ENCODE measurements around the gene PHLPP1. TPM values are rescaled to one million over a fixed set of nuclear protein-coding genes. Genes with fewer than 3 reads are reported as not detected.
A peak's percentile ranks its signal among the peaks of the same experiment; 100 is the strongest.

The PHLPP1 gene
- polyA plus RNA-seq, 2 donors, result 4.3 to 4.5 TPM

- Histone ChIP-seq H3K4me3 (ENCODE audit: low read depth in 1 of 2, low read length in 2 of 2) (peak overlapping the region in 1 of 2 donors; percentile 7), H3K36me3 (ENCODE audit: control insufficient read depth in 2 of 2, insufficient read depth in 2 of 2, low read length in 1 of 2) (no peaks in the 10 kb centered on the region), H3K27me3 (ENCODE audit: control insufficient read depth in 1 of 2, insufficient read depth in 2 of 2, low read length in 2 of 2) (no peaks in the 10 kb centered on the region), H3K9me3 (ENCODE audit: control insufficient read depth in 2 of 2, insufficient read depth in 1 of 2, low read depth in 1 of 2, low read length in 1 of 2) (no peaks in the 10 kb centered on the region), H3K4me1 (ENCODE audit: control insufficient read depth in 2 of 2, insufficient read depth in 2 of 2, low read length in 1 of 2) (no peaks in the 10 kb centered on the region), H3K27ac (ENCODE audit: low read depth in 2 of 2, low read length in 1 of 2) (peak overlapping the region; percentile 48 to 60)
- WGBS, 2 donors, result 36 to 38% methylated on average over 3 of the region's 3 CpGs
Measured at GRCh38 chr18:62767836-62768557, 52.7 kb downstream of the PHLPP1 start.

GRCh38 chr18:62768558-62768943 is 53.2 kb downstream of the PHLPP1 start:
- Histone ChIP-seq H3K9me3 (ENCODE audit: control insufficient read depth in 2 of 2, insufficient read depth in 1 of 2, low read depth in 1 of 2, low read length in 1 of 2) (no peaks in the 10 kb centered on the region), H3K27me3 (ENCODE audit: control insufficient read depth in 1 of 2, insufficient read depth in 2 of 2, low read length in 2 of 2) (no peaks in the 10 kb centered on the region), H3K27ac (ENCODE audit: low read depth in 2 of 2, low read length in 1 of 2) (no peak overlapping the region), H3K36me3 (ENCODE audit: control insufficient read depth in 2 of 2, insufficient read depth in 2 of 2, low read length in 1 of 2) (no peaks in the 10 kb centered on the region), H3K4me3 (ENCODE audit: low read depth in 1 of 2, low read length in 2 of 2) (no peak overlapping the region), H3K4me1 (ENCODE audit: control insufficient read depth in 2 of 2, insufficient read depth in 2 of 2, low read length in 1 of 2) (no peaks in the 10 kb centered on the region)
- 53 to 66% methylated on average over 2 of the region's 2 CpGs for WGBS, 2 donors

DNA sequence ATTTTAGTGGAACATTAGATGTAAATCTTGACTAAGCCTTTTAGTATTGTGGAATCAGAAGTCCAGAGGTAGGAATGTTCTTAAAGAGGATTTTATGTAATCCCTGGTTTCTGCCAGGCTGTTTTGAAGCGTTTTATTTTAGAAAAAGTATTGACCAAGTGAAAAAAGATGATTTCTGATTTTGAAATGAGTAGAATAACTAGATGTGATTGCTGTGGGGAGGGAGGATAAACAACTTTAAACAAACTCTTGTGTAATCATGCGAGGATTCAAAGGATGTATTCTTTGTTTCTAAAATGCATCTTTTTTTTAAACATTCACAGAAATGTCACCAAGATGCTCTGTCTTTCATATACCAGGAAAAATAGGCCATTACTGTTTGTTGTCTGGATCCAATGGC is 53.9 kb downstream of the PHLPP1 start:
- Histone ChIP-seq H3K4me1 (ENCODE audit: control insufficient read depth in 2 of 2, insufficient read depth in 2 of 2, low read length in 1 of 2) (no peaks in the 10 kb centered on the region), H3K27me3 (ENCODE audit: control insufficient read depth in 1 of 2, insufficient read depth in 2 of 2, low read length in 2 of 2) (no peaks in the 10 kb centered on the region), H3K4me3 (ENCODE audit: low read depth in 1 of 2, low read length in 2 of 2) (no peak overlapping the region), H3K27ac (ENCODE audit: low read depth in 2 of 2, low read length in 1 of 2) (no peak overlapping the region), H3K36me3 (ENCODE audit: control insufficient read depth in 2 of 2, insufficient read depth in 2 of 2, low read length in 1 of 2) (no peaks in the 10 kb centered on the region), H3K9me3 (ENCODE audit: control insufficient read depth in 2 of 2, insufficient read depth in 1 of 2, low read depth in 1 of 2, low read length in 1 of 2) (no peaks in the 10 kb centered on the region)
- WGBS, 2 donors, result 54 to 64% methylated on average over 2 of the region's 2 CpGs

GRCh38 chr18:62771494-62772270 is 56.3 kb downstream of the PHLPP1 start:
- Histone ChIP-seq H3K27ac (ENCODE audit: low read depth in 2 of 2, low read length in 1 of 2) (no peak overlapping the region), H3K4me1 (ENCODE audit: control insufficient read depth in 2 of 2, insufficient read depth in 2 of 2, low read length in 1 of 2) (no peaks in the 10 kb centered on the region), H3K9me3 (ENCODE audit: control insufficient read depth in 2 of 2, insufficient read depth in 1 of 2, low read depth in 1 of 2, low read length in 1 of 2) (no peaks in the 10 kb centered on the region), H3K27me3 (ENCODE audit: control insufficient read depth in 1 of 2, insufficient read depth in 2 of 2, low read length in 2 of 2) (no peaks in the 10 kb centered on the region), H3K4me3 (ENCODE audit: low read depth in 1 of 2, low read length in 2 of 2) (no peak overlapping the region), H3K36me3 (ENCODE audit: control insufficient read depth in 2 of 2, insufficient read depth in 2 of 2, low read length in 1 of 2) (no peaks in the 10 kb centered on the region)
- 83 to 86% methylated on average over 4 of the region's 4 CpGs for WGBS, 2 donors

DNA sequence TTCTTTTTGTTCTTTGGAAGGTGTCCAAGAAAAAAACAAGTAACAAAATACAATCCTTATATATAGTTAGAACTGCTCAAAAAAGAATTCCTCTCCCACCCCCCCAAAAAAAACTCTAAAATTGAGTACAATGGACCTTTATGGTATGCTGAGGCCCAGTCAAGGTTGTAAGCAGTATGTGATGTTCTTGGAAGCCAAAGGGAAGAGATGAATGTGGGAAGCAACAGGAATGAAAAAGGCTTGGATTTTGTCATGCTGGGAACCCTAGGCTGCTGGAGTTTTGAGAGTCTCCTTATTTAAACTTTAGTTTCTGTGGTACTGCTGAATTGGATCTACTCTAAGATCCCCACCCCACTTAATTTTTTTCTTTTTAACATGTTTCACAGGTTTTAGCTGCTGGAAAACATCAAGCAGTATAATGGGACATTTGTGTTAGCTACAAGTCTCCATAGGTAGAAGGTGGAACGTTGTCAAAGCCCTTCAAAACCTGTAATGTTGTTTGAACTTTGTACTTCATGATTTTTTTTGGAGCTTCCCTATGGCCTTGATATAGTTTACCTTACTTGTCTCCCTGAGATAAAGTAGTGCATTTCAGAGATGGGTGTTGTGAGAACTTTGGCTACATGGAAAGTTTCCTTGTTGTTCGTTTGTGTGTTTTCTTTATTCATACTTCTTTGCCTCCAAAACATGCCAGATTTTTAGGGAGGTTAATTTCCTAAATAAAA is 57.7 kb downstream of the PHLPP1 start:
- Histone ChIP-seq H3K4me3 (ENCODE audit: low read depth in 1 of 2, low read length in 2 of 2) (no peak overlapping the region), H3K36me3 (ENCODE audit: control insufficient read depth in 2 of 2, insufficient read depth in 2 of 2, low read length in 1 of 2) (no peaks in the 10 kb centered on the region), H3K27ac (ENCODE audit: low read depth in 2 of 2, low read length in 1 of 2) (no peak overlapping the region), H3K4me1 (ENCODE audit: control insufficient read depth in 2 of 2, insufficient read depth in 2 of 2, low read length in 1 of 2) (no peaks in the 10 kb centered on the region), H3K9me3 (ENCODE audit: control insufficient read depth in 2 of 2, insufficient read depth in 1 of 2, low read depth in 1 of 2, low read length in 1 of 2) (no peaks in the 10 kb centered on the region), H3K27me3 (ENCODE audit: control insufficient read depth in 1 of 2, insufficient read depth in 2 of 2, low read length in 2 of 2) (no peaks in the 10 kb centered on the region)
- 67 to 84% methylated on average over 2 of the region's 2 CpGs for WGBS, 2 donors

DNA sequence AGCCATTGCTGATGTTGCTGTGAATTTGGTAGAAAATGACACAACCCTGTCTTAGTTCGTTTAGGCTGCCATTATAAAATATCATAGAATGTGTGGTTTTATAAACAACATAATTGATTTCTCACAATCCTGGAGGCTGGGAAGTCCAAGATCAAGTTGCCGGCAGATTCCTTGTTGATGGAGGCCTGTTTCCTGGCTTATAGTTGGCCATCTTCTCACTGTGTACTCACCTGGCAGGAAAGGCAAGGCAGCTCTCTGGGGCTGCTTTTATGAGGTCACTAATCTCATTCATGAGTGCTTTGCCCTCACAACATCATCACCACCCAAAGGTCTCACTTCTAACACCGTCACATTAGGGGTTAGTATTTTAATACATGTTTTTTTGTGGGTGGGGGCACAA is 58.4 kb downstream of the PHLPP1 start:
- Histone ChIP-seq H3K4me3 (ENCODE audit: low read depth in 1 of 2, low read length in 2 of 2) (no peak overlapping the region), H3K27ac (ENCODE audit: low read depth in 2 of 2, low read length in 1 of 2) (no peak overlapping the region), H3K9me3 (ENCODE audit: control insufficient read depth in 2 of 2, insufficient read depth in 1 of 2, low read depth in 1 of 2, low read length in 1 of 2) (no peaks in the 10 kb centered on the region), H3K4me1 (ENCODE audit: control insufficient read depth in 2 of 2, insufficient read depth in 2 of 2, low read length in 1 of 2) (no peaks in the 10 kb centered on the region), H3K36me3 (ENCODE audit: control insufficient read depth in 2 of 2, insufficient read depth in 2 of 2, low read length in 1 of 2) (no peaks in the 10 kb centered on the region), H3K27me3 (ENCODE audit: control insufficient read depth in 1 of 2, insufficient read depth in 2 of 2, low read length in 2 of 2) (no peaks in the 10 kb centered on the region)
- 87 to 90% methylated on average over 3 of the region's 3 CpGs for WGBS, 2 donors

- Histone ChIP-seq H3K27me3 (ENCODE audit: control insufficient read depth in 1 of 2, insufficient read depth in 2 of 2, low read length in 2 of 2) (no peaks in the 10 kb centered on the region), H3K4me1 (ENCODE audit: control insufficient read depth in 2 of 2, insufficient read depth in 2 of 2, low read length in 1 of 2) (no peaks in the 10 kb centered on the region), H3K27ac (ENCODE audit: low read depth in 2 of 2, low read length in 1 of 2) (no peak overlapping the region), H3K36me3 (ENCODE audit: control insufficient read depth in 2 of 2, insufficient read depth in 2 of 2, low read length in 1 of 2) (no peaks in the 10 kb centered on the region), H3K4me3 (ENCODE audit: low read depth in 1 of 2, low read length in 2 of 2) (no peak overlapping the region), H3K9me3 (ENCODE audit: control insufficient read depth in 2 of 2, insufficient read depth in 1 of 2, low read depth in 1 of 2, low read length in 1 of 2) (no peaks in the 10 kb centered on the region)
- WGBS, 2 donors, result 83 to 87% methylated on average over 2 of the region's 2 CpGs
Measured at GRCh38 chr18:62776024-62776570, 60.8 kb downstream of the PHLPP1 start.

DNA sequence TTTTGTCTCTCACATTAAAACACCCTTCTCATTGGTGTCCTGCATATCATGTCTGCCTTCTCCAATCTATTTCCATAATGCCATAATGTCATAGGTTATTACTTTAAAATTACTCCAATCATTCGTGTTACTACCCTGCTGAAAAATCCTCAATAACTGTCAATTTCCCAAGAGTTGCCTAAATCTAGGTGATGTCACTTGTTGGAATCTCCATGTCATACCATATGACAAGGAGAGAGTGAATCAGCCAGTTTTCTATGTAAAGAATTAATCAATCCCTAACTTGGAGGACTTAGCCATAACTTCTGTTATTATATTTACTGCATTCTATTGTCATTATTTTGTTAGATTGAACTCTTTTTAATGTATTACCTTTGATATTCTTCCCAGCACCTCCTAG is 62.5 kb downstream of the PHLPP1 start:
- Histone ChIP-seq H3K27ac (ENCODE audit: low read depth in 2 of 2, low read length in 1 of 2) (no peak overlapping the region), H3K27me3 (ENCODE audit: control insufficient read depth in 1 of 2, insufficient read depth in 2 of 2, low read length in 2 of 2) (no peaks in the 10 kb centered on the region), H3K9me3 (ENCODE audit: control insufficient read depth in 2 of 2, insufficient read depth in 1 of 2, low read depth in 1 of 2, low read length in 1 of 2) (no peaks in the 10 kb centered on the region), H3K36me3 (ENCODE audit: control insufficient read depth in 2 of 2, insufficient read depth in 2 of 2, low read length in 1 of 2) (no peaks in the 10 kb centered on the region), H3K4me1 (ENCODE audit: control insufficient read depth in 2 of 2, insufficient read depth in 2 of 2, low read length in 1 of 2) (no peaks in the 10 kb centered on the region), H3K4me3 (ENCODE audit: low read depth in 1 of 2, low read length in 2 of 2) (no peak overlapping the region)
- WGBS, 2 donors, result 83 to 97% methylated on average over 1 of the region's 1 CpG

GRCh38 chr18:62778976-62779869 is 63.9 kb downstream of the PHLPP1 start:
- Histone ChIP-seq H3K36me3 (ENCODE audit: control insufficient read depth in 2 of 2, insufficient read depth in 2 of 2, low read length in 1 of 2) (no peaks in the 10 kb centered on the region), H3K4me3 (ENCODE audit: low read depth in 1 of 2, low read length in 2 of 2) (no peak overlapping the region), H3K9me3 (ENCODE audit: control insufficient read depth in 2 of 2, insufficient read depth in 1 of 2, low read depth in 1 of 2, low read length in 1 of 2) (no peaks in the 10 kb centered on the region), H3K4me1 (ENCODE audit: control insufficient read depth in 2 of 2, insufficient read depth in 2 of 2, low read length in 1 of 2) (no peaks in the 10 kb centered on the region), H3K27me3 (ENCODE audit: control insufficient read depth in 1 of 2, insufficient read depth in 2 of 2, low read length in 2 of 2) (no peaks in the 10 kb centered on the region), H3K27ac (ENCODE audit: low read depth in 2 of 2, low read length in 1 of 2) (no peak overlapping the region)
- WGBS, 2 donors, result 89% methylated on average over 6 of the region's 6 CpGs

Measured in esophagus (tissue), 2 donors.